ENCODE data around the gene SH3BGRL3. TPM values are rescaled to one million over a fixed set of nuclear protein-coding genes. Genes with fewer than 3 reads are reported as not detected.
"Not testable (repeated sequence)": the region's sequence is repeated elsewhere in the genome, so short reads cannot be mapped to it uniquely, and the experiment has no call there.

SH3BGRL3 gene
- total RNA-seq = 11.8 TPM

- FAIRE-seq (no peak), DNase-seq (ENCODE audit: low spot score in 2 of 2) (peak; percentile 92 to 94)
Measured at GRCh38 chr1:26279456-26280332, at the start of gene SH3BGRL3. Gene SH3BGRL3, plus strand, starts transcription at chr1:26280086. Its CDS starts 70 bp downstream, at chr1:26280156.

GRCh38 chr1:26230682-26231081 is 49.2 kb upstream of the SH3BGRL3 start:
- DNase-seq (ENCODE audit: low spot score in 2 of 2); FAIRE-seq: not testable (repeated sequence)

GRCh38 chr1:26233903-26234643 is 45.8 kb upstream of the SH3BGRL3 start, which contains the start of gene CEP85:
Gene CEP85, plus strand, starts transcription at chr1:26234200. Its CDS starts 5,584 bp downstream, at chr1:26239784.
- FAIRE-seq = peak; percentile 92
- DNase-seq (ENCODE audit: low spot score in 2 of 2) = peak; percentile 94 to 98

- FAIRE-seq (no peak), DNase-seq (ENCODE audit: low spot score in 2 of 2) (no peak)
Measured at GRCh38 chr1:26234644-26235370, 45.1 kb upstream of the SH3BGRL3 start.

- no peak for DNase-seq (ENCODE audit: low spot score in 2 of 2)
- FAIRE-seq = no peak
Measured at GRCh38 chr1:26237230-26237966, 42.5 kb upstream of the SH3BGRL3 start.

- DNase-seq (ENCODE audit: low spot score in 2 of 2) (no peak), FAIRE-seq (peak; percentile 75)
Measured at GRCh38 chr1:26239936-26240335, 40.0 kb upstream of the SH3BGRL3 start.

- DNase-seq (ENCODE audit: low spot score in 2 of 2) (no peak), FAIRE-seq (no peak)
Measured at GRCh38 chr1:26252718-26253117, 27.2 kb upstream of the SH3BGRL3 start.

- FAIRE-seq = no peak
Measured at GRCh38 chr1:26254404-26254803, 25.5 kb upstream of the SH3BGRL3 start.

GRCh38 chr1:26257222-26257621 is 22.7 kb upstream of the SH3BGRL3 start:
- no peak for FAIRE-seq
- no peak for DNase-seq (ENCODE audit: low spot score in 2 of 2)

More at GRCh38 chr1:26254404-26254803, 25.5 kb upstream of the SH3BGRL3 start:
- no peak for DNase-seq (ENCODE audit: low spot score in 2 of 2)

GRCh38 chr1:26259005-26259404 is 20.9 kb upstream of the SH3BGRL3 start:
- no peak for FAIRE-seq
- DNase-seq (ENCODE audit: low spot score in 2 of 2) = no peak

- FAIRE-seq = no peak
- DNase-seq (ENCODE audit: low spot score in 2 of 2) = no peak
Measured at GRCh38 chr1:26259578-26259977, 20.3 kb upstream of the SH3BGRL3 start.

- no peak for FAIRE-seq
- DNase-seq (ENCODE audit: low spot score in 2 of 2) = no peak
Measured at GRCh38 chr1:26263212-26263611, 16.7 kb upstream of the SH3BGRL3 start.

- DNase-seq (ENCODE audit: low spot score in 2 of 2) = no peak
- FAIRE-seq = no peak
Measured at GRCh38 chr1:26265405-26265804, 14.5 kb upstream of the SH3BGRL3 start.

- DNase-seq (ENCODE audit: low spot score in 2 of 2) (no peak), FAIRE-seq (no peak)
Measured at GRCh38 chr1:26268290-26269197, 11.3 kb upstream of the SH3BGRL3 start.

GRCh38 chr1:26269198-26269550 is 10.7 kb upstream of the SH3BGRL3 start:
- FAIRE-seq (no peak), DNase-seq (ENCODE audit: low spot score in 2 of 2) (no peak)

- FAIRE-seq = no peak
- DNase-seq (ENCODE audit: low spot score in 2 of 2) = no peak
Measured at GRCh38 chr1:26274801-26275425, 5.0 kb upstream of the SH3BGRL3 start.

GRCh38 chr1:26275580-26276431 is 4.1 kb upstream of the SH3BGRL3 start:
- FAIRE-seq = no peak
- DNase-seq (ENCODE audit: low spot score in 2 of 2) = peak; percentile 66 to 83

- FAIRE-seq = no peak
- no peak for DNase-seq (ENCODE audit: low spot score in 2 of 2)
Measured at GRCh38 chr1:26276432-26276838, 3.5 kb upstream of the SH3BGRL3 start.
